Measurements from ENCODE around the gene IL37. TPM values are rescaled to one million over a fixed set of nuclear protein-coding genes. Genes with fewer than 3 reads are reported as not detected.

Gene IL37
- total and polyA plus RNA-seq, 2 donors (not counting 3 experiments of a cell fraction or from before 2014, with no cell fraction given) = not detected

GRCh38 chr2:112923967-112924338 is 13.0 kb downstream of the IL37 start:
- Histone ChIP-seq H3K27me3 (ENCODE audit: control insufficient read depth in 2 of 2, insufficient read depth in 2 of 2, low read length in 2 of 2) (peaks cover 17% of the 10 kb centered on the region in 2 experiments), H3K9me1 (replicated peaks; ENCODE audit: control insufficient read depth, extremely low read depth, insufficient read depth, low read length) (no peaks in the 10 kb centered on the region), H3K4me3 (replicated peaks in 1 of 3; ENCODE audit: insufficient read depth in 1 of 3, low read depth in 1 of 3, low read length in 3 of 3) (no peak overlapping the region), H4K20me1 (replicated peaks; ENCODE audit: control insufficient read depth, extremely low read depth, insufficient read depth, low read length) (no peaks in the 10 kb centered on the region), H3K36me3 (ENCODE audit: control insufficient read depth in 2 of 2, extremely low read depth in 1 of 2, insufficient read depth in 2 of 2, low read length in 2 of 2) (no peaks in the 10 kb centered on the region), H3K4me2 (ENCODE audit: insufficient read depth, low read length) (no peak overlapping the region), H3K27ac (ENCODE audit: insufficient read depth, low read depth, low read length) (no peak overlapping the region), H3K9me3 (replicated peaks; ENCODE audit: control insufficient read depth, insufficient read depth, low read length) (no peaks in the 10 kb centered on the region), H3K9ac (replicated peaks; ENCODE audit: extremely low read depth, insufficient read depth, low read length) (no peak overlapping the region), H3K4me1 (ENCODE audit: control insufficient read depth, extremely low read depth, insufficient read depth, low read length) (no peaks in the 10 kb centered on the region), H2AFZ (ENCODE audit: low read depth, low read length) (no peak overlapping the region), H3K79me2 (ENCODE audit: control insufficient read depth, insufficient read depth, low read length) (no peaks in the 10 kb centered on the region)
- no peak for TF ChIP-seq EZH2 (IDR thresholded peaks at IDR 0.05; ENCODE audit: borderline replicate concordance, low read depth, low read length, severe bottlenecking)
- TF ChIP-seq GATA2 (IDR thresholded peaks at IDR 0.05; ENCODE audit: insufficient read depth, insufficient read length, low read depth, low read length) = no peak
- TF ChIP-seq MYC (IDR thresholded peaks at IDR 0.05; ENCODE audit: low read depth, low read length) = no peak
- TF ChIP-seq CTCF (IDR thresholded peaks at IDR 0.05; ENCODE audit: extremely low read depth in 1 of 2, insufficient read depth in 1 of 2, low read depth in 1 of 2, low read length in 2 of 2) = no peak
- no peak for TF ChIP-seq MAX (IDR thresholded peaks at IDR 0.05; ENCODE audit: insufficient read depth, insufficient read length)
- no peak for TF ChIP-seq JUN (IDR thresholded peaks at IDR 0.05; ENCODE audit: borderline replicate concordance, insufficient read depth, insufficient read length, low read depth)
- intact Hi-C loops (cut with micrococcal nuclease) = no loop called here
- CTCF ChIA-PET = interaction anchor here (3.1 kb wide), 1 partner anchor 18 kb away, joined by 18 read pairs; no protein-coding TSS in a partner anchor
- POLR2A ChIA-PET = no interaction called here
- BruUV-seq (replicated peaks) = no TSS peak
- no peak for DNase-seq (ENCODE audit: low read depth, low spot score)
- dilution Hi-C loops (cut with MboI; ENCODE audit: extremely low pct_ligation_motif_present, low sequenced_read_pairs) = no loop called here
- no peak for FAIRE-seq

Data from endothelial cell of umbilical vein (primary cell).